Activated CD4-positive, alpha-beta T cell treated with anti-CD3 and anti-CD28 coated beads for 48 hours (primary cell): ENCODE results near the gene DNPEP.

Experiments used
- DNase-seq: peaks from one replicate; pipeline ENCODE4 v3.0.0-alpha.2; 2020

The DNPEP gene

GRCh38 chr2:219354582-219354981, 33.1 kb downstream of the DNPEP start:
- no peak for DNase-seq

- no peak for DNase-seq
Observed at GRCh38 chr2:219353129-219353528, 34.6 kb downstream of the DNPEP start.

GRCh38 chr2:219352448-219353023, 35.2 kb downstream of the DNPEP start:
- DNase-seq: peak; percentile 86

GRCh38 chr2:219350710-219351221, 36.9 kb downstream of the DNPEP start:
- DNase-seq: no peak

- no peak for DNase-seq
Observed at GRCh38 chr2:219350215-219350614, 37.5 kb downstream of the DNPEP start.

GRCh38 chr2:219344751-219345430, 42.8 kb downstream of the DNPEP start:
- no peak for DNase-seq

- DNase-seq: no peak
Observed at GRCh38 chr2:219335373-219335786, 52.3 kb downstream of the DNPEP start.

- DNase-seq: no peak
Observed at GRCh38 chr2:219334076-219334475, 53.6 kb downstream of the DNPEP start.

GRCh38 chr2:219332542-219332941, 55.2 kb downstream of the DNPEP start, which contains the start of gene RESP18:
Gene RESP18 (minus strand): TSS chr2:219332744.
- DNase-seq: no peak

GRCh38 chr2:219331560-219332213, 56.0 kb downstream of the DNPEP start:
- DNase-seq: peak; percentile 43

- no peak for DNase-seq
Observed at GRCh38 chr2:219327719-219328118, 60.0 kb downstream of the DNPEP start.

GRCh38 chr2:219325657-219326315, 61.9 kb downstream of the DNPEP start:
- no peak for DNase-seq

GRCh38 chr2:219325136-219325535, 62.6 kb downstream of the DNPEP start:
- DNase-seq: no peak

- no peak for DNase-seq
Observed at GRCh38 chr2:219323434-219323833, 64.3 kb downstream of the DNPEP start.
